Superior temporal gyrus (tissue), 1 donor: ENCODE results near the gene GATAD2A.
"Not testable (repeated sequence)": the region's sequence is repeated elsewhere in the genome, so short reads cannot be mapped to it uniquely, and the experiment has no call there.

Experiments
- DNase-seq: peaks from one replicate; pipeline ENCODE4 v3.0.0-alpha.2; 2016; ENCODE audit errors: extremely low spot score

Gene GATAD2A

DNA sequence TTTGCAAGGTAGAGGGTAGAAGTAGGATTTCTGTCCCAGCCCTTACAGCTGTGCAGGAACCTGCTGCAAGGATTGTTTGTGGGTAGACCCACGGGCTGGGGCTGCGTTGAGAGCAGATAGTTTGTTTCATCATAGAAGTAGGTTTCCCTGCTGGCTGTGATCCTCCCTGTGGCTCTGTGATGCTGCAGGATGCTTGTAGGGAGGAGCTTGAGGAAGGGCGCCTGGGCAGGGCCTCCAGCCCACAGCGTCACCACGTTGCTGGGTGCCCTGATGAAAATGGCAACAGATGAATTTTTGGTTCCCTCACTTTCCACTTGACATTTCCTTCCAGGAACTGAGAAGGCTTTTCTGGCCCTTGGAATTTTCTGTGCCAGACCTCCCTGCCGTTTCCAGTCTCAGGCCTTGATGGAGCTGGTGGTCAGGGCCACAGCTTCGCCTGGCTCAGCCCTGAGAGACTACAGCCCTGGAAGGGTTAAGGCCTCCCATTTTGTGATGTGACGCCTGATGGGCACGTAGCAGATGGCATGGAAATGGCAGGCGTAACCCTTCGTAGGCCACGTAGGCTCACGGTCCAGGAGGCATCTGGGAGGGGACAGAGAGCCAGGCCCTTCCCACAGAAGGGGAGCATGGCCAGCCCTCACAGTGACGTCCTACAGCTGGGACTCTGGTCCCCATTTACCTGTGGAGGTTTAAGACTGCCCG lies 42.2 kb downstream of the GATAD2A start:
- no peak for DNase-seq

- DNase-seq = no peak
Measured at GRCh38 chr19:19448238-19448544, 42.7 kb downstream of the GATAD2A start.

DNA sequence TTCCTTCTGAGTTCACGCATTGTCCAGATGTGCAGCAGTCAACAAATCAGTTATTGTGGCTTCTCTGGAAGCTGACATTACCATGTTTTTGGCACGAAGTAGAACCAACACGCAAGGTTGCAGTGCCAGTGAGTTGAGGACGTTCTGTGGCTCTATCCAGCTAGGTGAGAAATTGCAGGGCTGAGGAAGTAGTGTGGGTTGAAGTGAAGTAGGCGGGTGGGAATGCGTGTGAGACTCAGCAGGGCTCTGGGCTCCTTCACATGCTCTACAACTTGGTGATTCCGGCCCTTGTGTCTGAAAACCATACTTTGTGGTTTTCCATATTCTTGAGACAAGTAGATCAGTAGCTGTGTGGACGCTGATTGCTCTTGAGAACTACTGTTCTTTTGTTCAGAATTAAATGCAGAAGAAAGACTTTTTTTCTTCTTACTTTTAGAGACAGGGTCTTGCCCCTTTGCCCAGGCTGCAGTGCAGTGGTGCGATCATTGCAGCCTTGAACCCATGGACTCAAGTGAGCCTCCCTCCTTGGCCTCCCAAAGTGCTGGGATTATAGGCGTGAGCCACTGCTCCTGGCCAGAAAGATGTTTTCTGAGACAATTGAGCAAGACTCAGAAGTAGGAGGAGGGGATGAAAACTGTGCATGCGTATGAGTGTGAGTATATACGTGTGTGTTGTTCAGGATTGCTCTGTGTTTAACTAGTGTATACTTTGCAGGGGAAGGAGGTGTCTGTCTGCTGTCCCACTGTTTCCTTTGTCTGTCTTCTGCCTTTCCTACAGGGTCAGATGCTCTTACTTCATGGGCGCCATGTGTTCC lies 46.2 kb downstream of the GATAD2A start:
- DNase-seq = peak; percentile 40

DNA sequence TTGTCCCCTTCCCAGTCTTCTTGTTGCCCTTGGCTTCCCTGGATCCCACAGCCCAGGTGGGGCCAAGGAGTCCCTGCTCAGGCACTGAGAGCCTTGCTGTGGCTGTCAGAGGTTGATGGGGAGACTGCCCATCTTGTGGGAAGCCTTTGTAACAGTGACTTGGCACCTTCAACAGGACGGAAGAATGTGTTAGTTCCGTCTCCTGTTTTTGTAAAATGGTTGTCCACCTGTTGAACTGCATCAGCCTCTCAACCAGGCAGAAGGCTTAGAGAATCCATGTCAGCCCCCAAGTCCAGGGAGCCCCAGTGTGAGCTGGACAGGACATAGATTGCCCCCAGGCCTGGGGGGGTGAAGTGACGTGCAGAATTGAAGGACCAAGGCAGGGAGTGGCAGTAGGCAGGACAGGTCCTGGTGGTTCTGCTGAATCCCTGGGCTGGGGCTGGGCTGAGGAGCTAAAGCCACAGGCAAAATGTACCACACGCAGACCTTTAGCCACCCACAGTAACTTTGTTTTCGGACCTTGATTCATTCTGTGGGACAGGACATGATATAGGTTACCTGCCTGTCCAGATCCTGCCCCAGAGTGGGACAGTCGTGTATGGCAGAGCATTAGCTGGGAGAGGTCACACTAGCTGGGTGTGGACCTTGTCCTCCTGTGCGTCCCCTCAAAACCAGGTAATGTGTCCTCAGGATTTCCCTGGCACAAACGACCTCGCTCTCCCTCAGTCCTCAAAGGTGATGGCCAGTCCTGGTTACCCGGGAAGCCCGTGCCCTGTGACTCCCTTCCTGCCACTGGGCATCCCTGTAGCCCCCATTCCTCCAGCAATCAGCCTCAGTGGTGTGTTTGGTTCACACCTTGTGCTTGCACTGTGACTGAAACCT lies 47.0 kb downstream of the GATAD2A start:
- DNase-seq = no peak

GRCh38 chr19:19453125-19453454 lies 47.6 kb downstream of the GATAD2A start:
- no peak for DNase-seq

GRCh38 chr19:19455166-19455919 lies 49.9 kb downstream of the GATAD2A start:
- DNase-seq = not testable (repeated sequence)

GRCh38 chr19:19457671-19458070 lies 52.2 kb downstream of the GATAD2A start:
- no peak for DNase-seq

DNA sequence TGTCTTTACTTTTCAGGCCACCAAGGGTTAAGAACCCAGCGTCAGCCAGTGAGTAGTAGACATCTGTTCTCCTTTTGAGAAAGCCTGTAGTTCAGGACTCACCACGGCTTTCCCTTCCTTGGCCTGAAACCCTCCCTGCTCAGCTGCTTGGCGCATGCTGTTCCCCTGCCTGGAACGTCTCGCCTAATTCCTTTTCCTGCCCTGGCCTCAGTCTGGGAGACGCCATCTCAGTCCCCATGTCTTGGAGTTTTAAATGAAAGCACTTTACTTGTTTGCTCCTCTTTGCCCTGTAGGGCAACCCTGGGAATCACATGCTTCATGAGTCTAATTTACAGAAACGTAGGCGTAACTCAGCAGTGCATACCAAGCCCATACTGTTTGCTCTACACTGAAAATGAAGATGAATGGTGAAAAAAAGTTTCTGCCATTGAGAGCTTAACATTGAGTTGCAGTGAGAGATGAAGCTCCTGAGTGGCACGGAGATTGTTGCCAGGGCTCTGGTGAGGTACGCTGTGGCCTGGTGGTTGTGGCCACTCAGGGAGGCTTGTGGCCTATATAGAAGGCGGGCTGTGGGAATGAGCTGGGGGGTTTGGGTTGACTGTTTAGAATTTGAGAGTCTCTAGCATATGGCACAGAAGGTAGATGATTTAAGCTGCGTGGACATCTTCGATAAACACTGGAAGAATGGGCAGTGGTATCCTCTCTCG lies 52.8 kb downstream of the GATAD2A start:
- DNase-seq = no peak

DNA sequence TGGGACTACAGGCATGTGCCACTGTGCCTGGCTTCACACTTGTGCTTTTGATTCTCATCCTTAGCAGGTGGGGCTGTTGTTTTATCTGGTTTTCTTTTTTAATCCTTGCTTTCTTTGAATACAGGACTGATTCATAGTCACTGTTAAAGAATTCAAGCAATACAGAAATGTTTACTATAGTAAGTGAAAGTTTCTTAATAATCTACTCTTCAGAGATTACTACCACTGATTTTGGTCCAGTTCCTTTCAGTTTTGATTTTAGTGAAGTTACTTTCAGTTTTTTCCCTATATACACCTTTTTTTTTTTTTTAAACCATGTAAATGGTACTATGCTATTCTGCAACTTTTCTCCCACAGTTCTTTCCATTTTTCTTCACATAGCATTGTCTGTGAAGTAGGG lies 53.6 kb downstream of the GATAD2A start:
- DNase-seq = no peak

DNA sequence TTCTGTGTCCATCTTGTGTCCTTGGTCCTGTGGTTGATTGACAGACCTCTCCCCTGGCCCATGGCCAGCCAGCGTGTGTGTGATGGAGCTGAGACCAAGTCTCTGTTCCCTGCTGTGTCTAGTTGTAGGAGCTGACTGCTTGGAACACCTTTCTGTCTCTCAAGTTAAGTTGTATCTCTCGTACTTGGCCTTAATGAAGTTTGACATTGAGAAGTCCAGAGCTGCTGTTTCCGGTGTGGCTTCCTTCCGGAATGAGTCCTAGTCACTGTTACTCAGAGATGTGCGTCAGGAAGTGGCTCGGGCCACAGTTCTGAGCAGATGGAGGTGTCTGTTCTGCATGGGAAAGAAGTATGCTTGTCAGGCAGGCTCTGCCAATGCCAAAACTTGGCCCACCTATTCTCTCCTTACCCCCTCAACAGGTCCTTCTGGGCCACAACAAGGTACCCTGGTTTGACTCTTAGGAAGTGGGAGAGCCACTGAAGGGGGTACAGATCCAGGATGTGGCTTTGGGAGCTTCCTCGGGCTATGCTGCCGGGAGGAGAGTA lies 54.3 kb downstream of the GATAD2A start:
- peak; percentile 16 for DNase-seq

DNA sequence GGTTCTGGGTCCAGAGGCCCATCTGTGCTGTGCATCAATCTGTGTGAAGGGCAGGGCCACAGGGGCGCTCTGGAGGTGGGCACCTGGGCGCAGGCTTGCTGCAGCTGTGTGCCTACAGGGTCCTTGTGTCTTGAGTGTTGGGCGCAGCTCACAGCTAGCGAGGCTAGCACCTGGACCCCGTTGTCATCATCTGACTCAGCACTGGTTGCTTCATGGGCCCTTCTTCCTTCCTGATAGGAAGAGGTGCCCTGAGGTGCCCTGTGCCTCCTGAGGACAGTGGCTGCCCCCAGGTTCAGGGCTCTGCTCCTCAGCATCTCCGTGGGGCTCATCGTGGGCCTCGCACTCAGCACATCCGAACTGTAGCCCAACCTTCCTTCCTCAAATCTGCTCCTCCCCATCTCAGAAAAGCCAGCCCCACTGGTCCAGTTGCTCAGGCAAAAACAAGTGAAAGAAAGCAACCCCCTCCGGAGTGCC lies 54.8 kb downstream of the GATAD2A start:
- DNase-seq = no peak

- peak; percentile 24 for DNase-seq
Measured at GRCh38 chr19:19460761-19461265, 55.3 kb downstream of the GATAD2A start.

- no peak for DNase-seq
Measured at GRCh38 chr19:19461306-19461670, 55.8 kb downstream of the GATAD2A start.

GRCh38 chr19:19461671-19462622 lies 56.5 kb downstream of the GATAD2A start:
- DNase-seq = no peak

GRCh38 chr19:19463348-19464117 lies 58.1 kb downstream of the GATAD2A start:
- DNase-seq = no peak

DNA sequence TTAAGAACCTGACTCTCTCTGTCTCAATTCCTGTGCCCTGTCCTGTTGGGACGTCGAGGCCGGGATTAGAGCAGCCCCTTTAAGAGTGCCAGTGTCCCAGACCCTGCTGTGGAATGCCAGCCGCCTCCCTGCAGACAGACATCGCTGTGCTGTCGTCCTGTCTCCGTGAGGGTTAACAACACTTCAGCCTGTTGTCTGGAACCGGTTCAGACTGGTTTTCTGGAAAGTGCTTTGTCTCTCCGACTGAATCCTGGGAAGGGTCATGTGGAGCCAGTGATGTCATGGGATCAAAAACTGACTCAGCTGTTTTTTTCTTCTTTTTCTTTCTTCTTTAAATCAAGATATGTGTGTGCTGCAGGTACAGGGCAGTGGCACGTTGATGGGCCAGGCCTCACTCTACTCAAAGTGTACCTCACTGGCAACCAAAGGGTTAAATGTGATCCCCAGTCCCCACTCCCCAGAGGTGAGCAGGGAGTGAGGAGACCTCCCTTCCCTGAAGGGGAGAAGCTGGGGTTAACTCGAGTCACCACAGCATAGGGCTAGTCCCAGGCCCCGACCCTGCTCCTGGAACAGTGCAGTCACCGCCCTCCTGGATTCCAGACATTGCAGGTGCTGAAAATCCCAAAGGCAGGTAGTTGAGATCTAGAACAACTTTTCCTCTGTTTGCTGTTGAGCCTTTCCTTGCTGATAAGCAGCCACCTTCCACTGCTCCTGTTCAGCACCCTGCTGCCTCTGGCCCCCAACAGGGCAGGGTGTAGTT lies 59.0 kb downstream of the GATAD2A start:
- no peak for DNase-seq

DNA sequence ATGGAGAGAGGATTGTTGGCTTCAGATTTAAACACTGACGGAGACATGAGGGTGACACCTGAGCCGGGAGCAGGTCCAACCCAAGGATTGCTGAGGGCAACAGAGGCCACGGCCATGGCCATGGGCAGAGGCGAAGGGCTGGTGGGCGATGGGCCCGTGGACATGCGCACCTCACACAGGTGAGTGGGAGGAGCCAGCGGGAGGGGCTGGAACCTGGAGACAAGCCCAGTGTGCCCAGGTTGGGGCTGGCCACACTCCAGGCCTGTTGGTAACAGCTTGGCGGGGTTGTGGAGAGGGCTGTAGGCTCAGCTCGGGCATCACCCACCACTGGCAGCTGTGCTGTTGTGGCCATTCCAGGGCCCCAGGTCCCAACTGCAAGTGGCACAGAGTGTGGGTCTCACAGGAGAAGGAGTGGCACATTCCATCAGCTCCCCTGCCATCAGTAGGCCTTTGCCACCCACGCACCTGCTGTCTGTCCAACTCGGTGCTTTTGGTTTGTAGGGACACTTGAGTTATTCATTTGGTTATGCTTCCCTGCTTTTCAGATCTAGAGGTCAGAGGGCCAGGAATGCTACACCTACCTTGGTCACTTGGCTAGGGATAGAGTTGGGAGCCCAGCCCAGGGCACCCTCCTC lies 60.1 kb downstream of the GATAD2A start:
- DNase-seq = no peak
